HepG2 (cell line): ENCODE data around the gene TMEM129. TPM values are rescaled to one million over a fixed set of nuclear protein-coding genes. Genes with fewer than 3 reads are reported as not detected.

Source experiments
- FLYWCH1 ChIP-seq: sonication (generic); formaldehyde crosslinking; IDR thresholded peaks from 2 replicates; pipeline ENCODE4 v1.8.1; 2023; ENCODE audit warnings: mild to moderate bottlenecking, missing genetic modification reagents
- HDAC2 ChIP-seq: sonication (generic); formaldehyde crosslinking; IDR thresholded peaks from 2 replicates; pipeline ENCODE4 v1.4.0; 2020; ENCODE audit warnings: missing genetic modification reagents
- HHEX ChIP-seq: IDR thresholded peaks from 2 replicates; pipeline ENCODE4 v1.6.1; 2016; ENCODE audit warnings: control low read depth
- MED8 ChIP-seq: sonication (generic); formaldehyde crosslinking; IDR thresholded peaks from 2 replicates; pipeline ENCODE4 v1.8.1; 2023; ENCODE audit warnings: mild to moderate bottlenecking, missing genetic modification reagents; ENCODE audit not compliant: insufficient replicate concordance
- NRL ChIP-seq: sonication (generic); formaldehyde crosslinking; IDR thresholded peaks from 2 replicates; pipeline ENCODE4 v1.5.0; 2020; ENCODE audit warnings: missing genetic modification reagents, mild to moderate bottlenecking, moderate library complexity, borderline replicate concordance
- RBM22 ChIP-seq: fragments of 200-400 bp; formaldehyde crosslinking; optimal IDR thresholded peaks from 2 replicates; pipeline ENCODE3; 2017; ENCODE audit warnings: mild to moderate bottlenecking, low read length, moderate library complexity
- SOX6 ChIP-seq, 2 experiments: fragments of 450-650 bp in 1 of 2; sonication (generic) in 1 of 2; formaldehyde crosslinking in 1 of 2; IDR thresholded peaks; 2 replicates each; pipeline versions ENCODE4 v1.4.0 to v1.6.1; 2017 to 2020; ENCODE audit warnings: antibody characterized with exemption in 1 of 2, mild to moderate bottlenecking in 1 of 2, missing genetic modification reagents in 1 of 2
- SP4 ChIP-seq: sonication (generic); formaldehyde crosslinking; IDR thresholded peaks from 2 replicates; pipeline ENCODE4 v1.8.1; 2023; ENCODE audit warnings: mild to moderate bottlenecking, missing genetic modification reagents
- SRSF4 ChIP-seq: fragments of 200-400 bp; formaldehyde crosslinking; IDR thresholded peaks from one replicate; pipeline ENCODE4 v1.6.1; 2018; ENCODE audit warnings: mild to moderate bottlenecking, low read depth, low read length, moderate library complexity; ENCODE audit not compliant: poor library complexity, severe bottlenecking
- TBP ChIP-seq: sonication (generic); formaldehyde crosslinking; IDR thresholded peaks from 2 replicates; pipeline ENCODE4 v1.5.0; 2020; ENCODE audit warnings: missing genetic modification reagents
- THAP11 ChIP-seq: IDR thresholded peaks from 2 replicates; pipeline ENCODE4 v1.6.1; 2016; ENCODE audit warnings: missing biosample characterization, missing genetic modification reagents
- ZFP1 ChIP-seq: IDR thresholded peaks from 2 replicates; pipeline ENCODE4 v1.6.1; 2016
- ZNF124 ChIP-seq: sonication (generic); formaldehyde crosslinking; IDR thresholded peaks from 2 replicates; pipeline ENCODE4 v1.4.0; 2020; ENCODE audit warnings: missing genetic modification reagents
- ZNF225 ChIP-seq: sonication (generic); formaldehyde crosslinking; IDR thresholded peaks from 2 replicates; pipeline ENCODE4 v1.4.0; 2020; ENCODE audit warnings: mild to moderate bottlenecking, missing genetic modification reagents
- ZNF337 ChIP-seq: sonication (generic); formaldehyde crosslinking; IDR thresholded peaks from 2 replicates; pipeline ENCODE4 v1.5.1; 2020; ENCODE audit warnings: missing genetic modification reagents, low read depth, mild to moderate bottlenecking, borderline replicate concordance
- ZNF550 ChIP-seq: sonication (generic); formaldehyde crosslinking; IDR thresholded peaks from 2 replicates; pipeline ENCODE4 v1.4.0; 2020; ENCODE audit warnings: mild to moderate bottlenecking, missing genetic modification reagents, borderline replicate concordance
- ZNF589 ChIP-seq: sonication (generic); formaldehyde crosslinking; conservative IDR thresholded peaks from 2 replicates; pipeline ENCODE4 v1.8.0; 2022; ENCODE audit warnings: mild to moderate bottlenecking, moderate library complexity, missing genetic modification reagents
- ZNF746 ChIP-seq: sonication (generic); formaldehyde crosslinking; IDR thresholded peaks from 2 replicates; pipeline ENCODE4 v1.8.0; 2022; ENCODE audit warnings: mild to moderate bottlenecking, missing genetic modification reagents
- ZSCAN9 ChIP-seq: IDR thresholded peaks from 2 replicates; pipeline ENCODE4 v1.6.1; 2016; ENCODE audit warnings: borderline replicate concordance
- polyA plus RNA-seq, 8 experiments: library from polyadenylated mRNA; depleted of rRNA in 3 of 8; stranded (reverse) in 7 of 8; unstranded in 1 of 8; fragments of >200 nt; fragmentation: Illumina TruSeq in 4 of 8; extraction: Trizol in 4 of 8; gene quantifications; 2 replicates each; pipeline versions ENCODE4 v1.2.1 to v1.2.3, GENCODE V29; 2011 to 2016; ENCODE audit warnings: low read depth in 4 of 8, missing spikeins in 1 of 8, mixed read lengths in 1 of 8; ENCODE audit not compliant: insufficient read depth in 1 of 8
- total RNA-seq, 5 experiments: library from RNA; depleted of rRNA; stranded (reverse); fragments of >200 nt; fragmentation: Illumina TruSeq; extraction: Trizol; gene quantifications; 2 replicates each; pipeline ENCODE4 v1.2.3, GENCODE V29; 2016; ENCODE audit warnings: low read depth in 1 of 5
- TF ChIP-seq, protein P1 (sequence below): sonication (generic); formaldehyde crosslinking; conservative IDR thresholded peaks from 2 replicates; pipeline ENCODE4 v1.5.0; 2020; ENCODE audit warnings: missing genetic modification reagents
- TF ChIP-seq, protein P2 (sequence below), 2 experiments: fragments of 450-650 bp in 1 of 2; sonication (generic) in 1 of 2; formaldehyde crosslinking; IDR thresholded peaks; 2 replicates each; pipeline versions ENCODE4 v1.5.0 to v1.8.0; 2020 to 2022; ENCODE audit warnings: mild to moderate bottlenecking in 1 of 2, missing genetic modification reagents in 1 of 2
- TF ChIP-seq, protein P3 (sequence below): sonication (generic); formaldehyde crosslinking; IDR thresholded peaks from 2 replicates; pipeline ENCODE4 v1.4.0; 2020; ENCODE audit warnings: missing genetic modification reagents, mild to moderate bottlenecking, borderline replicate concordance
- TF ChIP-seq, protein P4 (sequence below): sonication (generic); formaldehyde crosslinking; IDR thresholded peaks from 2 replicates; pipeline ENCODE4 v1.8.1; 2023; ENCODE audit warnings: mild to moderate bottlenecking, inconsistent platforms, moderate library complexity, missing genetic modification reagents, borderline replicate concordance

TMEM129 gene
- total and polyA plus RNA-seq, 2 of the 13 experiments (the other 11 are each of a cell fraction or from before 2014, with no cell fraction given) = 19.0 to 25.8 TPM

DNA sequence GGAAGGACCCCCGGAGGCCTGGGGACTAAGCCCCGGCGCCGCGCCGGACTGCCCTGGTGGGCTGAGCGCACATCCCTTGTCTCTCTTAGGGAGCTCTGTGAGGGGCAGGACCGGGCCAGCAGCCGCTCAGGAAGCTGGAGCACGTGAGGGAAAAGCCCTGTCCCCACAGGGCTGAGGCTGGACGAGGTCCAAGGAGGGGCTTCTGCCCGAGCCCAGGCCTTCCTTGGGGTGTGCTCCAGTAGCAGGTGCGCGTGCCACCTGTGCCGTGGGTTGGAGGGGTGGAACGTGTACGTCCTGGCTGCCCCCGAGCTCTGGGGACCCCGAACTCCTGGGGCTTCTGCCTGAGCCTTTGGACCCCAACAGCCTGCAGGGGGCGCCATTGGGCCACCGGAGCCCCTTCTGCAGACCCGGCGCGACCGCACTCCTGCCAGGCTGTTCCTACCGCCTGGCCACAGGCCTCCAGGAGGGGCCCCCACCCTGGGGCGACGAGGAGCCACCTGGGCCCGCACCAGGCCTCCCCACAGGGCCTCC, 27.4 kb upstream of the TMEM129 start (continued):
- TF ChIP-seq, protein P1, sequence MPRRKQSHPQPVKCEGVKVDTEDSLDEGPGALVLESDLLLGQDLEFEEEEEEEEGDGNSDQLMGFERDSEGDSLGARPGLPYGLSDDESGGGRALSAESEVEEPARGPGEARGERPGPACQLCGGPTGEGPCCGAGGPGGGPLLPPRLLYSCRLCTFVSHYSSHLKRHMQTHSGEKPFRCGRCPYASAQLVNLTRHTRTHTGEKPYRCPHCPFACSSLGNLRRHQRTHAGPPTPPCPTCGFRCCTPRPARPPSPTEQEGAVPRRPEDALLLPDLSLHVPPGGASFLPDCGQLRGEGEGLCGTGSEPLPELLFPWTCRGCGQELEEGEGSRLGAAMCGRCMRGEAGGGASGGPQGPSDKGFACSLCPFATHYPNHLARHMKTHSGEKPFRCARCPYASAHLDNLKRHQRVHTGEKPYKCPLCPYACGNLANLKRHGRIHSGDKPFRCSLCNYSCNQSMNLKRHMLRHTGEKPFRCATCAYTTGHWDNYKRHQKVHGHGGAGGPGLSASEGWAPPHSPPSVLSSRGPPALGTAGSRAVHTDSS = no peak
- TF ChIP-seq HDAC2 (CRISPR knock-in tag) (0 out of 2 replicates have a peak, but pooled peaks have one; percentile 34), RBM22 (no peak), ZNF746 (peak; percentile 59; the same call in 1 of the 2 replicates), MED8 (CRISPR knock-in tag) (no peak), ZNF337 (CRISPR knock-in tag) (no peak), ZFP1 (no peak), ZNF225 (CRISPR knock-in tag) (0 out of 2 replicates have a peak, but pooled peaks have one; percentile 24), ZNF550 (CRISPR knock-in tag) (no peak), THAP11 (CRISPR knock-in tag) (0 out of 2 replicates have a peak, but pooled peaks have one; percentile 25), TBP (CRISPR knock-in tag) (no peak), ZSCAN9 (CRISPR knock-in tag) (no peak), SP4 (CRISPR knock-in tag) (no peak), NRL (peak; percentile 37; the same call in 1 of the 2 replicates), FLYWCH1 (no peak), SOX6 (IDR thresholded peaks at IDR 0.05) (no peak), SOX6 (CRISPR knock-in tag; IDR thresholded peaks at IDR 0.05) (peak; percentile 17; the same call in 1 of the 2 replicates), ZNF124 (CRISPR knock-in tag) (0 out of 2 replicates have a peak, but pooled peaks have one; percentile 49), SRSF4 (no peak), HHEX (CRISPR knock-in tag) (no peak), ZNF589 (CRISPR knock-in tag) (no peak)
- TF ChIP-seq, protein P2, sequence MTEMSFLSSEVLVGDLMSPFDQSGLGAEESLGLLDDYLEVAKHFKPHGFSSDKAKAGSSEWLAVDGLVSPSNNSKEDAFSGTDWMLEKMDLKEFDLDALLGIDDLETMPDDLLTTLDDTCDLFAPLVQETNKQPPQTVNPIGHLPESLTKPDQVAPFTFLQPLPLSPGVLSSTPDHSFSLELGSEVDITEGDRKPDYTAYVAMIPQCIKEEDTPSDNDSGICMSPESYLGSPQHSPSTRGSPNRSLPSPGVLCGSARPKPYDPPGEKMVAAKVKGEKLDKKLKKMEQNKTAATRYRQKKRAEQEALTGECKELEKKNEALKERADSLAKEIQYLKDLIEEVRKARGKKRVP (CRISPR knock-in tag; IDR thresholded peaks at IDR 0.05) = no peak
- TF ChIP-seq, protein P3, sequence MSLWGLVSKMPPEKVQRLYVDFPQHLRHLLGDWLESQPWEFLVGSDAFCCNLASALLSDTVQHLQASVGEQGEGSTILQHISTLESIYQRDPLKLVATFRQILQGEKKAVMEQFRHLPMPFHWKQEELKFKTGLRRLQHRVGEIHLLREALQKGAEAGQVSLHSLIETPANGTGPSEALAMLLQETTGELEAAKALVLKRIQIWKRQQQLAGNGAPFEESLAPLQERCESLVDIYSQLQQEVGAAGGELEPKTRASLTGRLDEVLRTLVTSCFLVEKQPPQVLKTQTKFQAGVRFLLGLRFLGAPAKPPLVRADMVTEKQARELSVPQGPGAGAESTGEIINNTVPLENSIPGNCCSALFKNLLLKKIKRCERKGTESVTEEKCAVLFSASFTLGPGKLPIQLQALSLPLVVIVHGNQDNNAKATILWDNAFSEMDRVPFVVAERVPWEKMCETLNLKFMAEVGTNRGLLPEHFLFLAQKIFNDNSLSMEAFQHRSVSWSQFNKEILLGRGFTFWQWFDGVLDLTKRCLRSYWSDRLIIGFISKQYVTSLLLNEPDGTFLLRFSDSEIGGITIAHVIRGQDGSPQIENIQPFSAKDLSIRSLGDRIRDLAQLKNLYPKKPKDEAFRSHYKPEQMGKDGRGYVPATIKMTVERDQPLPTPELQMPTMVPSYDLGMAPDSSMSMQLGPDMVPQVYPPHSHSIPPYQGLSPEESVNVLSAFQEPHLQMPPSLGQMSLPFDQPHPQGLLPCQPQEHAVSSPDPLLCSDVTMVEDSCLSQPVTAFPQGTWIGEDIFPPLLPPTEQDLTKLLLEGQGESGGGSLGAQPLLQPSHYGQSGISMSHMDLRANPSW = no peak
- TF ChIP-seq, protein P4, sequence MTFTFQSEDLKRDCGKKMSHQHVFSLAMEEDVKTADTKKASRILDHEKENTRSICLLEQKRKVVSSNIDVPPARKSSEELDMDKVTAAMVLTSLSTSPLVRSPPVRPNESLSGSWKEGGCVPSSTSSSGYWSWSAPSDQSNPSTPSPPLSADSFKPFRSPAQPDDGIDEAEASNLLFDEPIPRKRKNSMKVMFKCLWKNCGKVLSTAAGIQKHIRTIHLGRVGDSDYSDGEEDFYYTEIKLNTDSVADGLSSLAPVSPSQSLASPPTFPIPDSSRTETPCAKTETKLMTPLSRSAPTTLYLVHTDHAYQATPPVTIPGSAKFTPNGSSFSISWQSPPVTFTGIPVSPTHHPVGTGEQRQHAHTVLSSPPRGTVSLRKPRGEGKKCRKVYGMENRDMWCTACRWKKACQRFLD = no peak
